ENCODE results near the gene AIMP2.
"Not testable (repeated sequence)": the region's sequence is repeated elsewhere in the genome, so short reads cannot be mapped to it uniquely, and the experiment has no call there.

The AIMP2 gene

DNA sequence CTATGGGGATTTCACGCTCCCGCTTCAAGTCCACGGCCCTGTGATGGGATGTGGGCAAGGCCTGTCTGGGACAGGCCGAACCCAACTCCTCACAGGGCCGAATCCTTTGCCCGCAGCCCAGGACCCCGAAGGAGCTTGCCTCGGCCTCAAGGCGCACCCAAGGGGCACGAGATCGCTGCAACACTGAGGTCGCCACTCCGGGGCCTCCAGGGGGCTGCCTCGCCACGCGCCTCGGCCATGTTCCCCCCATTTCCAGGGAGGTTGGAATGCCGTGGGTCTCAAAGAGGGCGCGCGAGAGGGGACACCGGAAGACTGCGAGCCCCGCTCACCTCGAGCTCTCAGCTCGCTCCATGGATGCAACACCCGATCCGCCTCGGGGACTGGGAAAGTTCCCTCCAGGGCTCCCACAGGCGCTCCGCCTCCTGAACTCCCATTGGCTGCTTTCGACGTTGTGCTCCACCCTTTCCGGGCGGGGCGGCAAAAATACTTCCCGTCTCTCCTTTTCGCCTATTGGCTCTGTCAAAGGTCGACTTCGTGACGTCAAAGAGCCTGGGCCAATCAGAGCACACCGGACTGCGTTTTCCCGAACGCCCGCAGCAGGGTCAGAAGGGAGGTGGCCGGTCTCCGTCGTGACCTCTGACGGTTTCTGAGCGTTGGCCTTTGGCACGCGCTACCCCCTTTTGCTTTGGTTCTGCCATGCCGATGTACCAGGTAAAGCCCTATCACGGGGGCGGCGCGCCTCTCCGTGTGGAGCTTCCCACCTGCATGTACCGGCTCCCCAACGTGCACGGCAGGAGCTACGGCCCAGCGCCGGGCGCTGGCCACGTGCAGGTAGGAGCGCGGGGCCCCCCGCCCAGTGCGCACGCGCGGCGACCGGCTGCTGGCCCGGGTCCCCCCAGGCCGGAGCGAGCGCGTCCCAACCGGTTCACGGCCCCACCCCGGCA, at the start of gene AIMP2, which contains the start of gene PMS2:
TSS of gene AIMP2 (plus strand) at position 605 of the 944 bp plus-strand sequence. CDS start at position 697, 92 bp downstream.
TSS of gene PMS2 (minus strand) at position 382 of the 944 bp plus-strand sequence. CDS start at position 352, 30 bp downstream.
- DNase-seq = peak; percentile 97

DNA sequence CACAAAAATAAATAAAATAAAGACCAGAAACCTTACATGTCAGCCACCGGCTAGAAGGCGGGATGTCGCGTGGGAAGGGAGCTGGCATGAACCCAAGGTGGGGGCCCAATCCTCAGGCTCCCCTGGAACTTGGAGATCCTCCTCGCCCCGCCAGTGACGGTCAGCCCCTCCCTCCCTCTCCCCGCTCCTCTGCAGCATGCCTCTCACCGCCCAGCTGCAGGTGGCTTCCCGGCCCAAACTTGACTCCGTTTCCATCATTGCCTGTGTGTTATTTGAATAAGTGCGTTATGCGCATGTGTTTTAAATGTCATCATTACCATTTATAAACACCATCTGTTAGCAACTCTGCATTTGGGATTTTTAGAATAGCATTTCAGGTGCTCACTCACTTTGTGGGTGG, 45.9 kb upstream of the AIMP2 start:
- not testable (repeated sequence) for DNase-seq

DNA sequence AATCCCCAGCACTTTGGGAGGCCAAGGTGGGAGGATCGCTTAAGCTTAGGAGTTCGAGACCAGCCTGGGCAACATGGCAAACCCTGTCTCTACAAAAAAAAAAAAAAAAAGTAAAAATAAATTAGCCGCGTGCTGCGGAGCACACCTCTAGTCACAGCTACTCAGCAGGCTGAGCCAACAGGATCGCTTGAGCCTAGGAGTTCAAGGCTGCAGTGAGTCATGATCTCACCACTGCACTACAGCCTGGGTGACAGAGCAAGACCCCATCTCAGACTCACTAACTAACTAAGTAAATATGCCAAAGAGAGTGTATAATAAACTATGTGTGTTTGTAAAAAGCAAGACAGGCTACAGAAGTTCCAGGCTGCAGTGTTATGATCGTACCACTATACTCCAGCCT, 45.3 kb upstream of the AIMP2 start:
- not testable (repeated sequence) for DNase-seq

DNA sequence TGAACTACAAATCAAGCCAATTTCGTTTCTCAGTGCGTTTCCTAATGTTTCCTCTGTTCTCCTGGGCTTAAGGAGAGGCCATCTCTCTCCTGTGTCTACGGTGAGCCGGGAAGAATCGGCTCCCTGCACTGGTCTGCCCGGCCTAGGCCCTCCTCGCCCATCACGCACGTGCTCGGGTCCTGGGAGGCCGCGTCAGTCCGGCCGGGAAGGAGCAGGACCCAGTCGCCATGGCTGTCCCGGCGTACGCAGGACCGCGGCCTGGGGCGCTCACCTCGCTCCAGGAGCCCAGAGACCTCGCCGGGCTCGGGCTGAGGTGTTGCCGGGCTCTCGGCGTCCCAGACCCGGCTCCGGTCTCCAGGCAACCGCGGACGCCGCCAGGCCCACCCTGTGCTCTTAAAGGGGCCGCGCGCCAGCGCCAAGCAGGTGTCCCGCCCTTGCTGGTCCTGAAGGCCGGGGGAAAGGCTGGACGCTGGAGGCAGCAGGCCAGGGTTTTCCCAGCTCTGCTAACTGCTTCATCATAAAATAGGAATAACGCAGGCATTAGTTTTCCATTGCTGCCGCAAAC, 38.6 kb upstream of the AIMP2 start, which contains the start of gene RSPH10B:
TSS of gene RSPH10B (minus strand) at position 343 of the 565 bp plus-strand sequence. CDS start 3,573 bp downstream, outside the sequence.
- not testable (repeated sequence) for DNase-seq

DNA sequence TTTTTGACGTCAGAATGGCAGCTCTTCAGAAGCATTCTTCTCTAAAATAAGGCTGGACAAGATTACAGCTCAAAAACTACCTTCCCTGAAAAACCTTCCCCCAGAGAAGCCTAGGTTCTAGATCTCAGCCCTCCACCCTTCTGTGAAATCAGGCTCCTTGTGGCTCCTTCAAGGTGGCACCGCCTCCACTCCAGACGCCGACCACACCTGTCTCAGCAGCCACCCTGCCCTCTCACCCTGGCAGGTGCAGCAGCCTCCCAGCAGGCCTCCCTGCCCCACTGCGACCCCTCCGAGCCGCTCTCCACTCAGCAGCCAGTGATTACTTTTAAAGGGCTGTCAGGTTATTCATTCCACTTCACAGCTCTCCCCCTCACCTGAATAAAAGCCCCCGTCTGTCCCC, 35.5 kb upstream of the AIMP2 start:
- not testable (repeated sequence) for DNase-seq

DNA sequence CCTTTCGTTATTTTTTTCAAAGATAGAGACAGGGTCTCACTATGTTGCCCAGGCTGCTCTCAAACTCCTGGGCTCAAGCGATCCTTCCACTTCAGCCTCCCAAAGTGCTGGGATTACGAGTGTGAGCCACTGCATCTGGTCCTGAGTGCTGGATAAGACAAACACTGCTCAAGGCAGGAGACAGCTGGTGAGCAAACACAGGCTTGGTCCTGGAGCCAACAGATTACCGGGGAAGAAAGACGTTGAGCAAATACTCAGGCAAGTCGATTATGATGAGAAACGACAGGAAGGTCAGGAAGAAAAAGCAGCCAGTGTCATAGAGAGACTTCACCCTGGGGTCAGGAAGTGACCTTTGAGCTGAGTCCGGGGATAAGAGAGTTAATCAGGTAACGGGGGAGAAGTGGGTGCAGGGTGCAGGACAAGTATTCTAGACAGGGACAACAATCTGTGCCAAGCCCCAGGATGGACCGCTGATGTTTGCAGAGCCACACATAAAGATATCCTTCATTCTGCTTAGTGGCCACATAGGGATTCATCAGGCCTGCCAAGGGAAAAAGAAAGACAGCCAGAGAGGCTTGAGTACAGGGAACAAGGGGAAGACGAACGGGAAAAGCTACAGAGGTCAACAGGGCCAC, 29.3 kb upstream of the AIMP2 start:
- not testable (repeated sequence) for DNase-seq

DNA sequence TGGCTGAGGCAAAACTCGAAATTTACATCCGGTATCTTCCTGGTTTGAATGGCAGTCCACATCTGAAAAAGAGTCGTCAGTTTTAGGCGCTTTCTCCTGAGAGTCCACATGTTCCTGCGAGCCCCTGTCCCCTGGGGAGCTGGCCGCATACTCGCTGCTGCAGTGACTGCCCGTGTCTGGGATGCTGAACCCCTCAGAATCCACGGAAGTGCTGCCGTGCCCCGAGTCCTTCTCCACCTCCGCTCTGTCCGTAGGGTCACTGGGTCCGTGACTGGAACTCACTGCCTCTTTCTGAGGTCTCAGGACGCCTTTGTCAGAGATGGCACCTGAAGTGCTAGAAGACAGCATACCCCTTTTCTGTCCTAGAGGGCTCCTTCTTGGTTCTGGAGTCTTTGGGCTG, 22.0 kb upstream of the AIMP2 start:
- DNase-seq = not testable (repeated sequence)

DNA sequence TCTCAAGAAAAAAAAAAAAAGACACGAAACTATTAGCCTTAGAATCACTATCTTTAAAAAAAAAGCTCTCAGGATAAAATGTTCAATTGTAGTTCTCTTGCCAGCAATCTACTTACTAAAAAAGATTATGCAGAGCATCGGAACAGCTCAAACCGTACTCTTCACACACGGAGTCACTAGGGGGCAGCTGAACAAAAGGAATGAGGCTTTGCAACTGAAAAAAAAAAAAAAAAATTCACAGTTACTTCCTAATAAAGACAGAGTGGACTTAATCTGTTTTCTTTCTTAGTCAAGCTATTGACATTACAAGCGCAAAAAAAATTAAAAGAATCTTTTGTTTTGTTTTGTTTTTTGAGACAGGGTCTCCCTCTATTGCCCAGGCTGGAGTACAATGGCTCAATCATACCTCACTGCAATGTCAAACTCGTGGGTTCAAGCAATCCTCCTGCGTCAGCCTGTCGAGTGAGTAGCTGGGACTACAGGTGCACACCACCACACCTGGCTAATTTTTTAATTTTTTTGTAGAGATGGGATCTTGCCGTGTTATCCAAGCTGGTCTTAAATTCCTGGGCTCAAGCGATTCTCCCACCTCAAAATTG, 11.8 kb upstream of the AIMP2 start:
- DNase-seq = peak; percentile 27

DNA sequence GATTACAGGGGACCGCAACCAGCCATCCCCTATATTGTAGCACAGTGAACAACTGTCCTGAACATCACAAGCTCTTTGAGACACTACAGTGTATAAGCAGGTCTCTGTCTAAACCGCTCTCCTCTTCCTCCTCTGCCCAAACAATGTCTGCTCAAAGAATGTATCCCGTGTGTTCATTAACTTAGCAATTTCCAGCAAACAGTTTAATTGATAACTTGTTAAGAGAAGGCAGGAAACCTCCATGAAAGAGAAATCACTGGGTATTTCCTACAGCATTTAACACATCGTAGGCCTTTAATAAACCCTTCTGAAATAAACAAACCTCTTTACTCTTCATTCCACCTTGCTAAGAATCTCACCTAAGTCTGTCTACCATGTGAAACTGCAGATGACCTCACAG, 1.7 kb upstream of the AIMP2 start:
- no peak for DNase-seq

DNA sequence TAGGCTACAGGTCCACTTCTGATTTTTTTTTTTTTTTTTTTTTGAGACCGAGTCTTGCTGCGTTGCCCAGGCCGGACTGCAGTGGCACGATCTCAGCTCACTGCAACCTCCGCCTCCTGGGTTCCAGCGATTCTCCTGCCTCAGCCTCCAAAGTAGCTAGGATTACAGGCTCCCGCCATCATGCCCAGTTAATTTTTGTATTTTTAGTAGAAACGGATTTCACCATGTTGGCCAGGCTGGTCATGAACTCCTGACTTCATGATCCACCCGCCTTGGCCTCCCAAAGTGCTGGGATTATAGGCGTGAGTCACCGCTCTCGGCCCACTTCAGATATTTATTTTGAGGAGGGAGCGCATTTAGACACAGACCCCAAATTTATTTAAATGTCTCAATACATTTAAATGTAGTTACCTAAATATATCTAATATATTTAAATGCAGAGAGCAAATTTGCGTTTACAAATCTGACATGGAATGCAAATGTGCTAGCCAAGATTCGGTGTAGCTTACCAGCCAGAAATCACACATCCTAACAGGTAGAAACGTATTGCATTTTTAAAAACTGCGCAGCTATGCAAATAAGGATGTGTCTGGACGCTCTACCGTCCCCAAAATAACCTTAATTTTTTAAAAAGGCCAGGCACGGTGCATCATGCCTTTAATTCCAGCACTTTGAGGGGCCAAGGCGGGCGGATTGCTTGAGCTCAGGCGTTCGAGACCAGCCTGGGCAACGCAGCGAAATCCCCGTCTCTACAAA, 1.1 kb upstream of the AIMP2 start:
- DNase-seq = not testable (repeated sequence)

DNA sequence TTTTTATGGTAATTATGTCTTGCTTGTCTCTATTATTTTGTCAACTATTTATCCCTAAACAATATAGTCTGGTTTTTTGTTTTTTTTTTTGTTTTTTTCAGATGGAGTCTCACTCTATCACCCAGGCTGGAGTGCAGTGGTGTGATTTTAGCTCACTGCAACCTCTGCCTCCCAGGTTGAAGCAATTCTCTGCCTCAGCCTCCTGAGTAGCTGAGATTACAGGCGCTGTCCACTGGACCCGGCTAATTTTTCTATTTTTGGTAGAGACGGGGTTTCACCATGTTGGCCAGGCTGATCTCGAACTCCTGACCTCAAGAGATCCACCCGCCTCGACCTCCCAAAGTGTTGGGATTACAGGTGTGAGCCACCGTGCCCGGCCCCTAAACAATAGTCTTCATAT, 1.3 kb downstream of the AIMP2 start:
- DNase-seq = not testable (repeated sequence)

DNA sequence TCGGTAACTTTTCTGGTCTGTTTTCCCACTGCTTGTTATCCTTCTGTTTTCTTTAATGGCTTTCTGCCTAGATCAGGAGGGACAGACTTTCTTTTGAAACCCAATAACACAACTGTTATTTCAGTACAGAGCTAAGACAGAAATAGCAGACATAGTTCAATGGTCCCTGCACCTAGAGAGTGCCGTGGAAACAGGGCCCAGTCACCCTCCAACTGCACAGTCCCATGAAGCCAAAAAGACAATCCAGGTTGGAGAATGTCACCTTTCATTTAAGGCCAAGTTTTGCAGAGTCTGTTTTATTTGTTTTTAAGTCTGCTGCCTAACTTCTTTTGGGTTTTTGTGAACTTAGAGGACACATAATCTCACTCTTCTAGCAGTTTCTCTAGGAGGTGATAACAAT, 2.5 kb downstream of the AIMP2 start:
- no peak for DNase-seq

DNA sequence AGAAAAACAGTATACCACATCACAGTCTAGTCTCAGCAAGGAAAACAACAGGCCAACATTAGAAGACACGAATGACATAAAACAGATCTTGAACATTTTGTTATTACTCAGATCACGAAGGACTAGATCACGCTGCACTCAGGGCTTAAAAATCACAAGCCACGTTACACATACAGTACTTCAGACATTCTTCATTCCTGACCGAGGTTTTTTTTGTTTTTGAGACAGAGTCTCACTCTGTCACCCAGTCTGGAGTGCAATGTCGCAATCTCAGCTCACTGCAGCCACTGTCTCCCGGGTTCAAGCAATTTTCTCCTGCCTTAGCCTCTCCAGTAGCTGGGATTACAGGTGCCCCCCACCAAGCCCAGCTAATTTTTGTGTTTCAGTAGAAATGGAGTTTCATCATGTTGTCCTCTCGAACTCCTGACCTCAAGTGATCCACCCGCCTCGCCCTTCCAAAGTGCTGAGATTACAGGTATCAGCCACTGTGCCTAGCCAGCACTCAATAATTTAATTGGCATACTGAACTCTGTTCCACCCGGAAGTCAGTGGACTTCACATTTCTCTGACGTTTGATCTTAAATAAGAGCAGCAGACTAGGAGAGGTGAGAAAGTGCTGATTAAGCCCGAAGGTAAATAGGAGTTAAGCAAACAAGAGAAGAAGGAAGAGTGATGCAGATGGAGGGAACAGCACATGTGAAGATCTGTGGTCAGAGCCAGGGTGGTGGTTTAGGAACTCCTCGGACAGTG, 3.5 kb downstream of the AIMP2 start:
- DNase-seq = no peak

DNA sequence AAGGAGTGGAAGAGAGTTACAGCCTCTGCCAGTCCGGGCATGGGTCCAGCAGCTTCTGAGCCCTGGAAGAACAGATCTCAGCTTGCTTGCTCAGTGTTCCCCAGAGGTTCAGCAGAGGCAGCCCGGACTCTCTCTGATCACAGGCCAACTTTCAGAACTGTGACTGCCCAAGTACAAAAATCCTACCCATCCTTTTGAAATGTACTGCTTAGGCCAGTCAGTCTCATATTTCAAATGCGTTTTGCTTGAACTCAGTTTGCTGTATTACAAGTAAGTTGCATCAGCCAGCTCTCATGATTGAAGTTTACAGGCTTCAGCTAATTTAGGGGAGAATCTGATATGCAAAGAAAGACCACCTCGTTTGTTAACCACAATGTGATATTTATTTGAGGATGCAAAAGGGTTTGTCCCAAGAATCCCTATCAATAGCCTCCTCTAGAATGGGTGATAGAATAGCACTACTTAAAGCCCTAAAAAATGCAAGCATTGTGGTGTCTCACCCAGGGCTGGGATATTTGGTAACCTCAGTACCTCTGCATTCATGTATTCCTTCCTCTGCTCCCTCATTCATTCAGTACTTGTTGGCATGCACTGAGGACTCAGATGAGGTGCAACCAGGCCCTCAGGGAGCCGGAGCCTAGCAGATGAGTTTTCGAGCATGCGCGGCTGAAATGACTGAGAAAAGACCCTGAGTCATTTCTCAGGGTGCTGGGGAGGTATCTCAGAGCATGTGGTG, 7.0 kb downstream of the AIMP2 start:
- DNase-seq = no peak

DNA sequence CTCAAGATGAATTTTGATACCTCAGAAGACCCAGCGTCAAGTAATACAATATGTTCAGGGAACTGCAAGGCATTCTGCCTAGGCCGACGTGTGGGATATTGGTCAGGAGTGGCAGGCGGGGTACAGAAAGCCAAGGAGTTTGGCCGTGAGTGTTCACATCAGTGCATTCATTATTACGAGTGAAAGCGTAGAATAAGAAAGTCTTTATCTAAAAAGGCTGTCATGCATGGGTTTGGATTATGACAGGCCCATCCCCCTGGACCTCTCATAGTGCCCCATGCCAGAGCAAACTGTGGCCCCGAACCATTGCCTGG, 7.5 kb downstream of the AIMP2 start:
- DNase-seq = no peak

DNA sequence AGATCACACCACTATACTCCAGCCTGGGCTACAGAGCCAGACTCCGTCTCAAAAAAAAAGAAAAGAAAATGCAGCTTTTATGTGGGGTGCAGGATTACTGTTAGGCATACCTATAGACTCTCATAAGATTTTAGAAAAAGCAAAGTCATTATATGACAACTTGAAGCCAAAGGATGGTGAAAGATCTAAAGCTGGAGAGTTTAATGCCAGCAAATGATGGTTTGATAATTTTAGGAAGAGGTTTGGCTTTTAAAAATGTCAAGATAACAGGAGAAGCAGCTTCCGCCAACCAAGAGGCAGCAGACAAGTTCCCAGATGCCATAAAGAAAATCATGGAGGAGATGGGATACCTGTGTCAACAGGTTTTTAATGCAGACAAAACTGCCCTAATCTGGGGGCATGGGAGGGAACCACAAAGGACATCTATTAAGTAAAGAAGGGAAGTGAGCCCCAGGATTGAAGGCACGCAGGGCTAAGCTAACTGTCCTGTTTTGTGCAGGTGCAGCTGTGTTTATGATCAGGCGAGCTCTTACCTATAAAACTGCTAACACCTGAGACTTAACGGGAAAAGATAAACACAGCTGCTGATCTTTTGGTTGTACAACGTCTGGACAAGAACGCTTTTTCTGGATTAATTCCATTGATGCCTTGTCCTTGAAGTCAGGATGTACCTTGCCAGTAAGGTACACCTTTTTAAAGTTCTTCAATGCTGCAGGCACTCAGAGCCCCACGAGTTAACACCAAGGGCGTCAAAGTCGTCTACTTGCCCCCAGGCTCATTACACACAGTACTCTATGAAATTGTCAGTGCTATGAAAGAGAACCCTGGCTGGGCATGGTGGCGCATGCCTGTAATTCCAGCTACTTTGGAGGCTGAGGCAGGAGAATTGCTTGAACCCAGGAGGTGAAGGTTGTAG, 11.6 kb downstream of the AIMP2 start:
- no peak for DNase-seq

DNA sequence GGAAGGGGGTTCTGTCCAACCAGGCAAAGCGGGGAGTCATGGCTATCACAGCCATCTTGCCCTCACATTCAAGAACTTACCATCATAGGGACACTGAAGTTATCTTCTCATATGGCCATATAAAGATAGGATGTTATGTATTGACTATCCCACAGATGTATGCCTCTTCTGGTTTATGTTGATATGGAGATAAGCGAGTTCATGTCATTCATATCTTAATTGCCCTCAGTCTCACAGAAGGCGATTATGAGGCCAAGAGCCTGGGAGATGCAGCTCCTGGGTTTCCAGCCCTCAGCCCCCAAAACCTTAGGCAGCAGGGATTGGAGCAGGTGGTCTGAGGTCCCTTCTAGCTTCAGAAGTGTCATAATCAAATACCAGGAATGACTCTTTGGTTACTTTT, 13.6 kb downstream of the AIMP2 start:
- DNase-seq = no peak

DNA sequence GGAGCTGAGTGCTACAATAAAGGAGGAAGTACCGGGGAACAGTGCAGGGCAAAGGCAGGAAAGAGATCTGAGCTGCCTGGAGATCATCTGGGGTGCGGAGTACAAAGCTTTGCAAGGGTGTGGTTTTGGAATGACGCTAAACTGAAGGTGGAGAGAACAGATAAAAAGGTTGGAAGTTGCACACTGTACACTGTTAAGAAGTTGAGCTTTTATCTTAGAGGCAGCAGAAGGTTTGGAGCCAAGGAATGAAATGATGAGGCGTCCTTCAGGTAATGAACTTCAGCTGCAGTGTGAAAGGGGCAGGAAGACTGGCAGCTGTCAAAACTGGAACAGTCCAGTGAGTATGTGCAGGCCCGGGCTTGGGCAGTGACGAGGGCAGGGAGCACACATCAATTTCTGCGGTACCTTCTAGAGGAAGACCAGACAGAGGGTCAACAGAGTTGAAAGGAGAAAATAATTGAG, 14.9 kb downstream of the AIMP2 start:
- no peak for DNase-seq

DNA sequence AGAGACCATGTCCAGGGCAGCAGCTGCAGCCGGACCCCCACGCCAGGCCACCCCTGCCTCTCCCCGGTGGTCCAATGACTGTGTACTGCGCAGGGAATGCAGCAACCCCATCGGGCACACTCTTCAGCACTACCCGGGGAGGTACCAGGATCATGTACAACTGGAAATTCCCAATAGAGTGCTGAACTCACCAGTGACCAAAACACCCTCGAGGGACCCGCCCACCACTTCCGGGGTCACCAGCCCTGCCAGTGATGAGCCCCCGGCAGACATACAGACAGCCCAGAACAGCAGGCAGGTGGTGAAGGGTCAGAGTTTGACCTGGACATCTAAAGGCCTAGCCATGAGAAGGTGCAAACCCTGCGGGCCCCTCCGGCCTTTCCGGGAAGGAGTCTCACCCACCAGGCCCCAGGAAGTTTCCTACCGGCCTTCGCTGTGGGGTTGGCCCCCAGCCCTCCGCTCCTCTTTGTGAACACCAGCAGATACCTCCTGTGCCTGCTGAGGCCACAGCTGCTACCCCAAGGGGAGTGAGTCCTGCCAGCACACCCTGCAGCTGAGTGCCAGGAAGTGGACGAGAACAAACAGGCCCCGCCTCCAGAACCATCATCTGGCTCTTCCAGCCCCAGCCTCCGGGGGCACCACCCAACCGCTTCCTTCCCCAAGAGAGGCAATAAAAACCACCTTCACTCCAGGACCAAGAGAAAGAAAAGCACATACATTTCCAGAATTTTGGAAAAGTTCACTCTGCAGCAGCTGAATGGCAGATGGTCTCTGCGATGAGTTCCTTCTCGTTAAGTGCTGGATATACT, 17.1 kb downstream of the AIMP2 start:
- no peak for DNase-seq

Measured in NCI-H526 treated with DMSO at 0.1 percent for 48 hours (cell line).